ENCODE data around the gene IL1RAPL1. TPM values are rescaled to one million over a fixed set of nuclear protein-coding genes. Genes with fewer than 3 reads are reported as not detected.

Gene IL1RAPL1
- total RNA-seq, 1 donor from 2014 or later = 3.6 TPM

- H3K4me3 Mint-ChIP-seq (ENCODE audit: low read depth) = no peak overlapping the region
- no peak for TF ChIP-seq CTCF (IDR thresholded peaks at IDR 0.05; ENCODE audit: unreplicated experiment)
- no peaks in the 10 kb centered on the region for H3K9me3 Mint-ChIP-seq (ENCODE audit: low read depth)
- H3K36me3 Mint-ChIP-seq (ENCODE audit: insufficient read depth) = no peaks in the 10 kb centered on the region
- H3K4me1 Mint-ChIP-seq (ENCODE audit: low read depth) = no peaks in the 10 kb centered on the region
- H3K27ac Mint-ChIP-seq = no peak overlapping the region
- H3K27me3 Mint-ChIP-seq = no peaks in the 10 kb centered on the region
- DNase-seq (ENCODE audit: low spot score, unreplicated experiment) = no peak
These were observed 1239.5 kb downstream of the IL1RAPL1 start for GRCh38 chrX:29826742-29827141.

- Mint-ChIP-seq H3K4me3 (ENCODE audit: low read depth) (no peak overlapping the region), H3K4me1 (ENCODE audit: low read depth) (no peaks in the 10 kb centered on the region), H3K27me3 (no peaks in the 10 kb centered on the region), H3K27ac (no peak overlapping the region), H3K9me3 (ENCODE audit: low read depth) (peaks cover 7% of the 10 kb centered on the region), H3K36me3 (ENCODE audit: insufficient read depth) (no peaks in the 10 kb centered on the region)
- TF ChIP-seq CTCF (IDR thresholded peaks at IDR 0.05; ENCODE audit: unreplicated experiment) = no peak
- DNase-seq (ENCODE audit: low spot score, unreplicated experiment) = no peak
These were observed 1247.1 kb downstream of the IL1RAPL1 start for GRCh38 chrX:29834311-29834710.

- Mint-ChIP-seq H3K36me3 (ENCODE audit: insufficient read depth) (no peaks in the 10 kb centered on the region), H3K27ac (no peak overlapping the region), H3K4me3 (ENCODE audit: low read depth) (no peak overlapping the region), H3K4me1 (ENCODE audit: low read depth) (no peaks in the 10 kb centered on the region), H3K27me3 (no peaks in the 10 kb centered on the region), H3K9me3 (ENCODE audit: low read depth) (peaks cover 7% of the 10 kb centered on the region)
- DNase-seq (ENCODE audit: low spot score, unreplicated experiment) = no peak
- no peak for TF ChIP-seq CTCF (IDR thresholded peaks at IDR 0.05; ENCODE audit: unreplicated experiment)
These were observed 1247.5 kb downstream of the IL1RAPL1 start for GRCh38 chrX:29834764-29835163.

GRCh38 chrX:29841750-29842149 is 1254.5 kb downstream of the IL1RAPL1 start:
- Mint-ChIP-seq H3K27ac (peak overlapping the region; percentile 42), H3K4me3 (ENCODE audit: low read depth) (no peak overlapping the region), H3K4me1 (ENCODE audit: low read depth) (no peaks in the 10 kb centered on the region), H3K9me3 (ENCODE audit: low read depth) (peaks cover 4% of the 10 kb centered on the region), H3K27me3 (no peaks in the 10 kb centered on the region), H3K36me3 (ENCODE audit: insufficient read depth) (no peaks in the 10 kb centered on the region)
- no peak for TF ChIP-seq CTCF (IDR thresholded peaks at IDR 0.05; ENCODE audit: unreplicated experiment)
- DNase-seq (ENCODE audit: low spot score, unreplicated experiment) = no peak

GRCh38 chrX:29842552-29842951 is 1255.3 kb downstream of the IL1RAPL1 start:
- Mint-ChIP-seq H3K4me1 (ENCODE audit: low read depth) (no peaks in the 10 kb centered on the region), H3K27me3 (no peaks in the 10 kb centered on the region), H3K27ac (no peak overlapping the region), H3K36me3 (ENCODE audit: insufficient read depth) (no peaks in the 10 kb centered on the region), H3K9me3 (ENCODE audit: low read depth) (peaks cover 4% of the 10 kb centered on the region), H3K4me3 (ENCODE audit: low read depth) (no peak overlapping the region)
- no peak for DNase-seq (ENCODE audit: low spot score, unreplicated experiment)
- TF ChIP-seq CTCF (IDR thresholded peaks at IDR 0.05; ENCODE audit: unreplicated experiment) = no peak
